Ramos (cell line): ENCODE data around the gene DHX34.
"Not testable (repeated sequence)": the region's sequence is repeated elsewhere in the genome, so short reads cannot be mapped to it uniquely, and the experiment has no call there.

Experiments used
- in situ Hi-C: fragments of 300-500 bp; cut with MboI; formaldehyde crosslinking; loops from one replicate; pipeline ENCODE4 v1.14.3; 2022; ENCODE audit warnings: low sequenced_read_pairs; ENCODE audit not compliant: unreplicated experiment

The DHX34 gene

DNA sequence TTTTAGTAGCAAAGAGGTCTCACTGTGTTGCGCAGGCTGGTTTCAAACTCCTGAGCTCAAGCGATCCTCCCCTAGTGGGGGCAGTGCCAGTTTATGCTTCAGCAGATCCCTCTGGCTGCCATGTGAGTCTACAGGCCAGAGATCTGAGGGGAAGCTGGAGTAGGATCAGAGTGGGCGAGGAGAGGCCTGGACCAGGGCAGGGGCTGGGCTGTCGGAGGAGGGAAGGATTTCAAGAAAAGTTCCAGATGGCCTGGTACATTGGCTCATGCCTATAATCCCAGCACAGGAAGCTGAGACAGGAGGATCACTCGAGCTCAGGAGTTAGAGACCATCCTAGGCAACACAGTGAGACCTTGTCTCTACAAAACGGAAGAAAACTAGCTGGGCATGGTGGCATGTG lies 9.8 kb downstream of the DHX34 start:
- in situ Hi-C loops: no loop called here

DNA sequence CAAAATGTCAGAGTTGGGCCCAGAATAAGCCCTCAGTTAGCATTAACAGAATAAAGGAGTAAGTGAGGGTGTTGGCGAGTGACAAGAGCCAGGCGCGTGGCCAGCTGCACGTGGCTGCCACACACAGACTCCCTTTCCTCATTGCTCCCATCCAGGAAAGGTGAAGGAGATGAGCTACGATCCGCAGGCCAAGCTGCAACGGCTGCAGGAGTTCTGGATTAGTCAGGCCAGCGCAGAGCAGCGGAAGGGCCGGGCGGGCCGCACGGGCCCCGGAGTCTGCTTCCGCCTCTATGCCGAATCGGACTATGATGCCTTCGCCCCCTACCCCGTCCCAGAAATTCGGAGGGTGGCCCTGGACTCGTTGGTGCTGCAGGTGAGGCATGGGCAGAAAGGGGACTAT lies 13.2 kb downstream of the DHX34 start:
- in situ Hi-C loops: no loop called here

DNA sequence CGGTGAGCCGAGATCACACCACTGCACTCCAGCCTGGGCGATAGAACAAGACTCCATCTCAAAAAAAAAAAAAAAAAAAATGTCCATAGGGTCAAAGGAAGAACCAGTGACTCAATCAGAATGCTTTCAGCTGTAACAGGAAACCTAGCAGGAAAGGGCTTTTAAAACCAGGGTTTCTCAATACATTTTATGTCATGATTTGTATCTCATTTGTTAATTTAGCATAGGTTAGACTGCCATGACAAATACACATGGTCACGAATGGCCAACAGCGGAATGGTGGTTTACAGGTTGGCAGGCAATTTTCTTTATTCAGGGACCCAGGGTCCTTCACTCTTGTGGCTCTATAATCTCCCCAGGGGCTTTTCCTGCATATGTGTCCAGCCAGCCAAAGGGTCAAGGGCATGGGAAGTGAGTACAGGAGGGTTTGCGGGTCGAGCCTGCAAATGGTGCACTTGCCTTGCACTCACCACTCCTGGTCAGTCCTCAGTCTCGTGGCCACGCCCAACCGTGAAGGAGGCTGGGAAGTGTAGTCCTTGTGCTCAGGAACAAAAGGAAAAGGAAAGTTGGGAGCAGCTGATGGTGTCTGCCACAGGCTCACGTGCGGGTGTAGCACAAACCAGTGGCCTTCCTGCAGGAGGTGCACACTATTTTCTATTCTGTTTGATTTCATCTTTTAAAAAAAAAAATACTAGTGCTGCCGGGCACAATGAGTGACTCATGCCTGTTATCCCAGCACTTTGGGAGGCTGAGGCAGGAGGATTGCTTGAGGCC lies 14.8 kb downstream of the DHX34 start:
- in situ Hi-C loops: no loop called here

DNA sequence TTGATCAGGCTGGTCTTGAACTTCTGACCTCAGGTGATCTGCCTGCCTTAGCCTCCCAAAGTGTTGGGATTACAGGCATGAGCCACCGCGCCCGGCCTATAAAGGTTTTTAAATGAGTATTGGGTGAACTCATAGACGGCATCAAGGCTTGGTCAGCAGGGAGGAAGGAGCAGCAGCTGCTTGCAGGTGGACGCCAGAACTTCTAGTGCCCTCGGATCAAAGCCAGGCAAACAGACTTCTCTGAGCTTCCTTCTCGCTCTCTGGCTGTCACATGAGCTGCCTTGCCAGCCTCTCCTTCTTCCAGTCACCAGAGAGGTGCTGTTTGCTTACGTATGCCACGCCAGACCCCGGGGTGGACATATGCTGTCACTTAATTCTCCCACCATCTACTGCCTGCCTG lies 16.3 kb downstream of the DHX34 start:
- in situ Hi-C loops: not testable (repeated sequence)

DNA sequence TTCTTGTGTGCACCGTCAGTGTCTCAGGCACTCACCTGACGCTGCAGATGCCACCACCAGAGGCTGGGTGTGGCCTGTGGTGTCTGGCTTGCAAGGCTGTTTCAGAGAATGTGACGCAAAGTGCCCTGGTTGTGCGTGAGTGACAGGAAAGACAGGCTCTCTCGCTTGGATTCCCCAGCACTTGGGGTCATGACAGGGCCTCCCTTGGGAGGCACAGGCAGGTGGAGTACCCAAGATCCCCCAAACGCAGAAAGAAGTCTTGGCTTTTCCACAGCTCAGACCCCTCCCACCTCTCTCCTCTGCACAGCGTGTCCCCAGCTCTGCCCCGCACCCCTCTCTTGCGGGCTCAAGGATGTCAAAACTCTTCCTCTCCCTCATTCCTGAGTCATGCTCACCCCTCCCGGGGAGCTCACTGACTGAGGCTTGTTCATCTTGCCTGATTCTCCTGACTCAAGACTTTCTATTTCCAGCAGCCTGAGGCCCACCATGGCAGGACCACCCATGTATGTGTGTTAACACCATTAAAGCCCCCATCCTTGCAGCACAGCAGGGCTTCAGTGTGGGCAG lies 21.0 kb downstream of the DHX34 start:
- in situ Hi-C loops: no loop called here

DNA sequence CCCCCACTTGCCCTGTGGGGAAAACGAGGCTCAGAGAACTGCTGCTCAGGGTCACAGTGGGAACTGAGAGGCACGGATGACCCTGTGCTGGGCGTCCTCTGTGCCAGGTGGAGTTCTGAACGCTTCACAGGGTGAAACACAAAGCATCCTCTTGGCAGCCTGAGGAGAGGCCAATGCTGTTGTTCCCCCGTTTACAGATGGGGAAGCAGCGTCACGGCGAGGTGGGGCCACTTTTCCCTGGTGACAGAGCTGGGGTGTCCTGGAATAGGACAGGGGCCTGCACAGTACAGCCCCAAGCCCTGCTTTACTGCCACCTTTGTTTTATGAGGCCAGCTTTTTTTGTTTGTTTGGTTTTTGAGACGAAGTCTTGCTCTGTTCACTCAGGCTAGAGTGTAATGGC lies 22.1 kb downstream of the DHX34 start:
- in situ Hi-C loops: no loop called here

DNA sequence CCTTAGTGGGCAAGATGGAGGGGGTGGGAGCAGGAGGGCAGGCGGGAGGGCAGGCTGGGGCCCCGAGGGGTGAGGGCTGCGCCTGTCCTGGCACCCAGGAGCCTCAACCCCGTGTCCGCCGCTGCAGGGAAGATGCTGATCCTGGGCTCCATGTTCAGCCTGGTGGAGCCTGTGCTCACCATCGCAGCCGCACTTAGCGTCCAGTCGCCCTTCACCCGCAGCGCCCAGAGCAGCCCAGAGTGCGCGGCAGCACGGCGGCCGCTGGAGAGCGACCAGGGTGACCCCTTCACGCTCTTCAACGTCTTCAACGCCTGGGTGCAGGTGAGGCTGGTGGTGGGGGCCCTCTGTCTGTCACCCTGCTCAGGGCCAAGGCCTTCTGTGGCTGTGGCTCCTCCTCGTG lies 23.5 kb downstream of the DHX34 start:
- in situ Hi-C loops: no loop called here

DNA sequence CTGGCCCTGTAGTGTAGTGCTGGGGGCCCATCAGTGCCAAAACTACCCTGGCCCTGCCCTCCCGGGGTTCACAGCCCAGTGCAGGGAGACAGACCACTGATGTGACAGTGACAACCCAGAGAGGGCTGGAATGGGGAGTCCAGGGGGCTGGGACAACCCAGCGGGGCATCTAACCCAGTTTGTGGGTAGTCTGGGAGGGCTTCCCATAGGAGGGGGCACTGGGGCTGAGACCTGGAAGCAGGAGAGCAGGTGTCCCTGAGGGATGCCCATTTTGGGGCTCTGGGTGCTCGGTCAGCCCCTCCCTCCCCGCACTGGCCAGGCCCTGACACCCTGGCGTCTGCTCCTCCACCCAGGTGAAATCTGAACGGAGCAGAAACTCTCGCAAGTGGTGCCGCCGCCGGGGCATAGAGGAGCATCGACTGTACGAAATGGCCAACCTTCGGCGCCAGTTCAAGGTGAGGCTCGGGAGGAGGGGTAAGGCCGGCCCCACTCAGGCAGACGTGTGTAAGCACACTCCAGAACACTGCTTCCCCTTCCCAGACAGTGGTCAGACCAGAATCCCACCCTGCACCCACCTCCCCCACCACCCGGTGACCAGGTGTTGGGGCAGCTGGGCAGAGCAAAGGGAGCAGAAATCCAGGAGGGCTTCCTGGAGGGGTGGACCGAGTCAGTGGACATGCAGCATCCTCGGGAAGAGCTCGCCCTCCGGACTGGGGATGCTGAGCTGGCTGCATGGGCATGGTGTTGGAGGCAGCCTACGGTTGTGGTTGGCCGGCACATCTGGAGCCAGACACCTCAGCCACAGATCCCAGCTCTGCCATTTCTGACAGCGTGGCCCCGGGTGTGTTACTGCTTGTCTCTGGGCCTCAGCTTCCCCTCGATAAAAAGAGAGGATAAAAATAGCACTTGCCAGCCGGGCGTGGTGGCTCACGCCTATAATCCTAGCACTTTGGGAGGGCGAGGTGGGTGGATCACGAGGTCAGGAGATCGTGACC lies 24.4 kb downstream of the DHX34 start:
- in situ Hi-C loops: no loop called here

DNA sequence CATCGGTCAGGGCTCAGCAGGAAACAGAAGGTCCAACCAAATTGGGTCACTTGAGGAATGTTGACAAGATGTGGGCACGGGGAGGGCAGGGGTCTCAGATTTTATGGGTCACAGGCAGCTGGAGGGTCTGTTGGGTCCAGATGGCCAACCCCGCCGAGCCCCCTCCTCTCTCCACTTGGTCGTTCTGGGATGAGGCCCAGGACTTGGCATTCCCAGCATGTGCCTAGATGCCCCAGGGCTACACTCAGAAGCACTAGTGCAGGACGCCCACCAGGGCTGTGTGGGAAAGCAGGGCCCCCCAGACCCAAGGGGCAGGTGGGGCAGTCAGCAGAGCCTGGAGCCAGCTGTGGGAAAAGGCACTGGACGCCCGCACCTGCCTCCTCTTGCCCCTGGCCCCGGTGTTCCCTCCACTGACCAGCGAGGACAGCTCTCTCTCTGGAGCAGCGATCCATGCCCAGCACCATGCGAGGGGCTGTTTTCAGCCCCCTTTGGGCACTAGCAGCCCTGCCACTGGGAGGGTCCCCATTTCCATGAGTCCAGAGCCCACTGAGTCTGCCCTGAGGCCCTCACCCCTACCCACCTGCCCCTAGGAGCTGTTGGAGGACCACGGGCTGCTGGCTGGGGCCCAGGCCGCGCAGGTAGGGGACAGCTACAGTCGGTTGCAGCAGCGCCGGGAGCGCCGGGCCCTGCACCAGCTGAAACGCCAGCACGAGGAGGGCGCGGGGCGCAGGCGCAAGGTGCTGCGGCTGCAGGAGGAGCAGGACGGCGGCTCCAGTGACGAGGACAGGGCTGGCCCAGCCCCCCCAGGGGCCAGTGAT lies 26.0 kb downstream of the DHX34 start:
- in situ Hi-C loops: no loop called here

DNA sequence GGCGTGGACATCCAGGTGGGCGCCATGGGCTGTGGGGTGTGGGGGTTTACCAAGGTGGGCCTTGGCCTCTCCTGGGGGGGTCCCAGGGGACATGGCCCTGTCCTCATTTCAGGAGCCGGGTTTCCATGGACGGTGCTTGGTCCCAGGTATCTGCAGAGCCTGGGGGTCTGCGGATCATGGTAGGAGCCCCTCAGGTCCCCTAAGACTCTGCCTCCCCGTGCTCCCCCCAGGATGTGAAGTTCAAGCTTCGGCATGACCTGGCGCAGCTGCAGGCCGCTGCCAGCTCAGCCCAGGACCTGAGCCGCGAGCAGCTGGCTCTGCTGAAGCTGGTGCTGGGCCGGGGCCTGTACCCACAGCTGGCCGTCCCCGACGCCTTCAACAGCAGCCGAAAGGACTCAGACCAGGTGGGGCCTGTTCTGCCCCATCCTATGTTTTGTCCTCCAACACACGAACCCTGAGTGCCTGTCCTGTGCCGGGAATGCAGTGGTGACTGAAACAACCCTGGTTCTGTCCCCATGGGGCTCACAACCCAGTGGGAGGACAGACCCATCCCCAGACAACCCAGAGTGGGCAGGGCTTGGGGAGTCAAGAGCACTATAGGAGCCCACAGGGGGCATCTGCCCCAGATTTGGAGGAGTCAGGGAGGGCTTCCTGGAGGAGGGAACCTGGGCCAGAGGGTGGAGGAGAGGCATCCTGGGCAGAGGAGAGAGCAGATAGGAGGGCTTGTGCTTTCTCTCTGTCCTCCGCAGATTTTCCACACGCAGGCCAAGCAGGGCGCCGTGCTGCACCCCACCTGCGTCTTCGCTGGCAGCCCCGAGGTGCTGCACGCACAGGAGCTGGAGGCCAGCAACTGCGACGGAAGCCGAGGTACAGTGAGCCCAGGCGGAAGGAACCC lies 26.8 kb downstream of the DHX34 start:
- in situ Hi-C loops: no loop called here

DNA sequence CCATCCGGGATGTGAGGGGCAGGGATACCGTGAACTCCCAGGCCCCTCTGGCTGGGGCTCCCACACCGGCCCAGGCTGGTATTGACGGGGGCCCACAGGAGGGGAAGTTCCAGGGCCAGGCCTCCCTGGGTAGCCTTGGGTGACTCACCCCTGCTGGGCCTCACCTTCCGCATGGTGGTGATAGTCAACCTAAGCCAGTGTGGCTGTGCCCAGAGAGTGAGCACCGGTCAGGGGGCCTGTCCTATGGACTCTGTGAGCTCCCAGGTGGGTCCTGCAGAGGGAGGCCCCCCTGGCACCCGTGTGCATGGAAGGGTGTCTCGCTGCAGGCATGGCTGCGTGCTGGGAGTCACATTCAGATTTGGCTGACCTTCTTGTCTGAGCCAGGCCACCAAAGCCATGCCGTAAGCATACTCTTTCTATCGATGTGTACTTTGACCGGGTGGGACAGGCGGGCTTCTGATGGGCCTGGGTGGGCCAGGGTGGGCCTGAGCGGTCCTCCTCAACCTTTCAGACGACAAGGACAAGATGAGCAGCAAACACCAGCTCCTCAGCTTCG lies 27.6 kb downstream of the DHX34 start:
- in situ Hi-C loops: no loop called here

DNA sequence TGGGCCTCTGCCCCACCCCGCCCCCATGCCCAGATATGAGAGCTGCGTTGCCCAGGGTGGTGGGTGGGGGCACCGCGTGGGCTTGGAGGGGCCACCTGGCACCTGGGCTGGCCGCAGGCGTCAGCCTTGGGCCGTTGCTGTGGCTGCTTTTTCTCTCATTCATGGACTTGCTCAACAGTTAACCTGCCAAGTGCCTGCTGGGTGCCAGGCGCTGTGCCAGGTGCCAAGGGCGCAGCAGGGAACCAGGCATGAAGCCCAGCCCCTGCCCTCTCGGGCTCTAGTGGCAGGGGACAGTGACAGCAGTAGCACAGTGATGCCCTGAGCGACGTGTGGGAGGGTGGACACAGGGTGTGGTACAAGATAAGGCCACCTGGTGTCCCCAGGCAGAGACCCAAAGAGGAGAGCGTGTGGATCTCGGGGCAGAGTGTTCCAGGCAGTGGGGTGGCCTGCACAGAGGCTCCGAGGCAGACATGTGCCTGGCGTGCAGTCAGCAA lies 28.1 kb downstream of the DHX34 start:
- in situ Hi-C loops: no loop called here

DNA sequence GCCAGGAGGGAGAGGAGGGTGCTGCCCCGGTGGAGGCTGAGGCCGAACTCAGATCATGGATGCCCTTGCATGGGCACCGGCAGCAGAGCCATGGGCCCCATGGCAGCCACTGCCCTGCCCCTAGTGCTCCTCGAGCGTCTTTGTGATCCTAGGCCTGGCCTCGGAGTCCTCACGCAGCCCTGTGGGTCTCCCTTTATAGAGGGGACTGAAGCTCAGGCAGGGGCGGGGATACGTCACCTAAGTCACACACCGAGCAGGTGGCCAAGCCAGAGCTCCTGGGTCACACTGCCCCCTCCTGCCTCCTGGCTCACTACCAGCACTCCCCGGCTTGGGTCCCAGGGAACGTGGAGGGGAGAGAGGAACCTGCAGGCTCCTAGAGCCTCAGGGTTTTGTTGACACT lies 28.7 kb downstream of the DHX34 start:
- in situ Hi-C loops: no loop called here

DNA sequence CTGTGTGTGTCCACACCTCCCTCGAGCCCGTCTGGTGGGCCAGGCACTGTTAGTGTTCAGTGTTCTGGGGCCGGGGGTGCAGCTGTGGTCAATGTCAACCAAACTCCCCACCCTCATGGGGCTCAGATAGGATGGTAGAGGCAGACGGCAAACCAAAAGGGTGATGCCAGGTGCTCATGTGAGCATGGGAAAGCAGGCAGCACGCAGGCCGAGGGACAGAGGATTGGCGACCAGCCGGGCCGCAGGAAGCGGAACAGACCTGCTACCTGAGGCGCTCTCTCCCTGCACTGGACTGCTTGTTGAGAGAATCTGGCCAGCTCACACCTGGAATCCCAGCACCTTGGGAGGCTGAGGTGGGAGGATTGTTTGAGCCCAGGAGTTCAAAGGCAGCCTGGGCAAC lies 29.1 kb downstream of the DHX34 start:
- in situ Hi-C loops: no loop called here

DNA sequence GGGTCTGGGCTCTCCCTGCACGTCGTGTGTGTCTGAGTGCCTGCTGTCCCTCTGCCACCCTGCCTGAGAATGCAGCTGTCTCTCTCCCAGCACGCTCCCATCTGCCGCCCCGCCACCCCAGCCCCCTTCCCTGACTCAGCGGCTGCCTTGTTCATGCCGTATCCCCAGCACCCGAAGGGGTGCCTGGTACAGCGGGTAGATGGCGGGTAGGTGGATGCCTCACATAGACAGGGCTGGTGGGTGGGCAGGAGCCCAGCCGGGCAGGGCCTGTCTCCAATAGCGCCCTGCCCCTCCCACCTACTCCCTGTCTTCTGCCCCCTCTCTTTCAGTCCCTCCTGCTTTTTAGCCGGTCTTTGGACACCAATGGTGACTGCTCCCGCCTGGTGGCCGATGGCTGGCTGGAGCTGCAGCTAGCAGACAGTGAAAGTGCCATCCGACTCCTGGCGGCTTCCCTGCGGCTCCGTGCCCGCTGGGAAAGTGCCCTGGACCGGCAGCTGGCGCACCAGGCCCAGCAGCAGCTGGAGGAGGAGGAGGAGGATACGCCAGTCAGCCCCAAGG lies 30.3 kb downstream of the DHX34 start:
- in situ Hi-C loops: no loop called here

DNA sequence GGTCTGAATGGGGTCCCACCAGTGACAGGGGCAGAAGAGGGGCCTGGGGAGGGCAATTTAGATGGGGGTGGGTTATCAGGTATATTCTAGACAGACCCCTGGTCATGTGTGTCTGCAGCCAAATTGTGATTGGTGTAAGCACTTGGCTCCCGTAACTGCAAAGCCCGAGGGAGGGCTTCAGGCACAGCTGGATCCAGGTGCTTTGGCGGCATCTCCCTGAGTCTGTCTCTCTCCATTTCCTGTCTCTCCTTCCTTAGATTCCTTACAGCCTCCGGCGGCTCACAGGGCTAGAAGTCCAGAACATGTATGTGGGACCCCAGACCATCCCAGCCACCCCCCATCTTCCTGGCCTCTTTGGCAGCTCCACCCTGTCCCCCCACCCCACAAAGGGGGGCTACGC lies 31.4 kb downstream of the DHX34 start:
- in situ Hi-C loops: no loop called here

DNA sequence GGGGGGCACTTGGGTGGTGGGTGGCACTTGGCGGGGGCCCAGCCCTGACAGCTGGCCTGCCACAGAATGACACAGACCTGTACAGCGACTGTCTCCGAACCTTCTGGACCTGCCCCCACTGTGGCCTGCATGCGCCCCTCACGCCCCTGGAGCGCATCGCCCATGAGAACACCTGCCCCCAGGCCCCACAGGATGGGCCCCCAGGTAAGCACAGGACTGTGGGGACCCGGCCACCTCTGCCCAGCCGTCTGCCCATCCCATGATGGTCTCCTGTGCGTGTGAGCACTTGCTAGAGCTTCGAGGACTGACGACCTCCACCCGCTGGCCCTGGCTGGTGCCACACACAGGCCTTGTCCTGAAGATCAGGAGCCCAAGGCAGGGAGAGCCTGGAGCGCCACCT lies 32.0 kb downstream of the DHX34 start:
- in situ Hi-C loops: no loop called here

DNA sequence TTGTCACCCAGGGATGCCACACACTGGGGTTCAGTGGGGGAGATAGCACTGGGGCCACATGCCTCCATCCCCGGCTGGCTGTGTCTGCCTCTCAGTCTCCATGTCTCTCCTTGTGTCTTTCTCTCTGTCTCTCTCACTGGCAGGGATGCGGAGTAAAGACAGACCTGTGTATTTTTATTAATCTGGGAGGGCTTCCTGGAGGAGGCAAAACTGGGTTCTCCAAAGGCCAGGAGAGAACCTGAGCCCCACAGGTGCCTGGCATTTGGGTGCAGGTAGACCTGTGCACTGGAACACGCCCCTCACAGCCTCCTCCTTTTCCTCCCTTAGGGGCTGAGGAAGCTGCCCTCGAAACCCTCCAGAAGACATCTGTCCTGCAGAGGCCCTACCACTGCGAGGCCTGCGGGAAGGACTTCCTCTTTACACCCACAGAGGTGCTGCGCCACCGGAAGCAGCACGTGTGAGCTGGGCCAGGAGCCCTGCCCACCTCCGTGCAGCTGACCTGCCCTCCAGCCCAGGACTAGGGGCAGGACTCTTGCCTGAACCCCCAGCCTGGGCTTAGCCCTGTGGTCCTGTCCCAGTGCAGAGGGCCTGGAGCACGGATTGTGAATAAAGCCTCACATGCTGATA lies 32.7 kb downstream of the DHX34 start:
- in situ Hi-C loops: no loop called here
